Loucy (cell line): Measurements from ENCODE around the gene GLI1.

ENCODE experiments used
- H2AFZ ChIP-seq: fragments of 200-600 bp; sonication (generic); 2 replicates; pipeline ENCODE4 v1.6.0; 2016; ENCODE audit warnings: antibody characterized with exemption, mild to moderate bottlenecking, low read length, moderate library complexity
- H3F3A ChIP-seq: fragments of 200-600 bp; 2 replicates; pipeline ENCODE4 v1.6.0; 2016; ENCODE audit warnings: antibody characterized with exemption, low read depth, mild to moderate bottlenecking
- H3K27me3 ChIP-seq: fragments of 200-600 bp; sonication (generic); 2 replicates; pipeline ENCODE4 v1.6.1; 2014; ENCODE audit warnings: low read length, mild to moderate bottlenecking; ENCODE audit not compliant: insufficient read depth, poor library complexity, severe bottlenecking
- H3K36me3 ChIP-seq: fragments of 200-600 bp; sonication (generic); 2 replicates; pipeline ENCODE4 v1.6.1; 2016; ENCODE audit warnings: low read length; ENCODE audit not compliant: insufficient read depth
- H3K4me1 ChIP-seq: fragments of 200-600 bp; sonication (generic); 2 replicates; pipeline ENCODE4 v1.5.1; 2014; ENCODE audit warnings: low read length, mild to moderate bottlenecking; ENCODE audit not compliant: insufficient read depth, poor library complexity, severe bottlenecking
- H3K4me2 ChIP-seq: fragments of 200-600 bp; sonication (generic); 2 replicates; pipeline ENCODE4 v1.6.0; 2014; ENCODE audit warnings: antibody characterized with exemption, low read length, low read depth, mild to moderate bottlenecking; ENCODE audit not compliant: poor library complexity, severe bottlenecking
- H3K4me3 ChIP-seq: fragments of 200-600 bp; sonication (generic); 2 replicates; pipeline ENCODE4 v1.5.1; 2014; ENCODE audit warnings: low read length, mild to moderate bottlenecking, mixed read lengths; ENCODE audit not compliant: poor library complexity, severe bottlenecking
- H3K79me2 ChIP-seq: fragments of 200-600 bp; sonication (generic); 2 replicates; pipeline ENCODE4 v1.6.1; 2014; ENCODE audit warnings: low read length; ENCODE audit not compliant: insufficient read depth
- H3K9ac ChIP-seq: fragments of 200-600 bp; sonication (generic); 2 replicates; pipeline ENCODE4 v1.6.0; 2014; ENCODE audit warnings: mild to moderate bottlenecking, low read depth, low read length, moderate library complexity; ENCODE audit not compliant: poor library complexity, severe bottlenecking
- H3K9me2 ChIP-seq: fragments of 200-600 bp; sonication (generic); replicated peaks from 2 replicates; pipeline ENCODE4 v1.6.1; 2016; ENCODE audit warnings: low read depth, low read length, mixed read lengths
- H3K9me3 ChIP-seq: fragments of 200-600 bp; sonication (generic); 2 replicates; pipeline ENCODE4 v1.6.1; 2014; ENCODE audit warnings: mild to moderate bottlenecking, antibody characterized with exemption, low read length, low read depth; ENCODE audit not compliant: insufficient read depth
- H4K20me1 ChIP-seq: fragments of 200-600 bp; sonication (generic); 2 replicates; pipeline ENCODE4 v1.6.0; 2014; ENCODE audit warnings: antibody characterized with exemption, low read length, mild to moderate bottlenecking; ENCODE audit not compliant: insufficient read depth, poor library complexity, severe bottlenecking
- EZH2phosphoT487 ChIP-seq: fragments of 200-600 bp; IDR thresholded peaks from 2 replicates; pipeline ENCODE4 v1.6.1; 2018; ENCODE audit warnings: antibody characterized with exemption, mild to moderate bottlenecking, moderate library complexity, borderline replicate concordance
- TF ChIP-seq, protein P1 (sequence below): fragments of 200-600 bp; sonication (generic); conservative IDR thresholded peaks from 2 replicates; pipeline ENCODE4 v1.5.1; 2014; ENCODE audit warnings: mild to moderate bottlenecking, antibody characterized with exemption, low read length

GLI1 gene

DNA sequence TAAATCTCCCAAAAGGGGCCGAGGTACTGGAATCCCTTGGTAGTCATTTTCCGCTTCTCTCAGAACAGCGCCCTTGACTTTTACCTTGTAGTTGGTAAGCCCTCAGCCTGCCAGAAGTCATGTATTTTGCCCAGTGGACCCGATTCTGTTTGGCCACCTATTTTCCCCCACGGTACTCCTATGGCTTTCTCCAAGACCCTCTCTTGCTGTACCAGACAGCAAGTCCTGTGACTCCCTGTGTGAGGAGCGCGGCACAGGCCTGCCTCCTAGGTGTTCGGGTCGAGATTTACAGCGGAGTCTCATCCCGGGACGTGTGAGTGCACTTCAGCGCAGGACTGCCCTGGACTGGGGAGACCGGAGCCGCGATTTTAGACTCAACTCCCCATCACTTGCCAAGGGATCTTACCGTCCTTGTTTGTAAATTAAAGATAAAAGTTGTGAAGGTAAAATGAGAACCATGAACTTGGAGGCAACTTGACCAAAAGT is 62.0 kb downstream of the GLI1 start:
- Histone ChIP-seq H2AFZ (no peak overlapping the region), H3K9ac (peak overlapping the region; percentile 92), H3K9me3 (no peaks in the 10 kb centered on the region), H3F3A (peaks cover 15% of the 10 kb centered on the region), H3K4me3 (peak overlapping the region; percentile 75), H3K36me3 (peaks cover 18% of the 10 kb centered on the region; the same call in 1 of the 2 replicates), H3K4me2 (peak overlapping the region; percentile 89), H3K79me2 (peaks cover 67% of the 10 kb centered on the region), H3K27me3 (no peaks in the 10 kb centered on the region), H3K9me2 (no peaks in the 10 kb centered on the region), H3K4me1 (peaks cover 49% of the 10 kb centered on the region), H4K20me1 (peaks cover 59% of the 10 kb centered on the region)
- TF ChIP-seq EZH2phosphoT487: no peak
- TF ChIP-seq, protein P1, sequence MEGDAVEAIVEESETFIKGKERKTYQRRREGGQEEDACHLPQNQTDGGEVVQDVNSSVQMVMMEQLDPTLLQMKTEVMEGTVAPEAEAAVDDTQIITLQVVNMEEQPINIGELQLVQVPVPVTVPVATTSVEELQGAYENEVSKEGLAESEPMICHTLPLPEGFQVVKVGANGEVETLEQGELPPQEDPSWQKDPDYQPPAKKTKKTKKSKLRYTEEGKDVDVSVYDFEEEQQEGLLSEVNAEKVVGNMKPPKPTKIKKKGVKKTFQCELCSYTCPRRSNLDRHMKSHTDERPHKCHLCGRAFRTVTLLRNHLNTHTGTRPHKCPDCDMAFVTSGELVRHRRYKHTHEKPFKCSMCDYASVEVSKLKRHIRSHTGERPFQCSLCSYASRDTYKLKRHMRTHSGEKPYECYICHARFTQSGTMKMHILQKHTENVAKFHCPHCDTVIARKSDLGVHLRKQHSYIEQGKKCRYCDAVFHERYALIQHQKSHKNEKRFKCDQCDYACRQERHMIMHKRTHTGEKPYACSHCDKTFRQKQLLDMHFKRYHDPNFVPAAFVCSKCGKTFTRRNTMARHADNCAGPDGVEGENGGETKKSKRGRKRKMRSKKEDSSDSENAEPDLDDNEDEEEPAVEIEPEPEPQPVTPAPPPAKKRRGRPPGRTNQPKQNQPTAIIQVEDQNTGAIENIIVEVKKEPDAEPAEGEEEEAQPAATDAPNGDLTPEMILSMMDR: no peak
